Spleen (tissue), 11 donors: ENCODE data around the gene REXO1. TPM values are rescaled to one million over a fixed set of nuclear protein-coding genes. Genes with fewer than 3 reads are reported as not detected.
A peak's percentile ranks its signal among the peaks of the same experiment; 100 is the strongest.

Experiments
- DNase-seq: peaks from one replicate; pipeline ENCODE4 v3.0.0-alpha.2; 2020
- H3K27ac ChIP-seq, 8 donors: fragments of 200-600 bp; sonication (generic) in 7 of 8; 1 replicate in 4 of 8; 2 replicates in 4 of 8; pipeline versions ENCODE4 v1.5.0 to v1.8.0; 2016 to 2021; ENCODE audit warnings: inconsistent platforms in 4 of 8, mild to moderate bottlenecking in 4 of 8, moderate library complexity in 1 of 8
- H3K27me3 ChIP-seq, 7 donors: fragments of 200-600 bp; sonication (generic) in 6 of 7; replicated peaks in 1 of 7; 1 replicate in 4 of 7; 2 replicates in 3 of 7; pipeline versions ENCODE4 v1.5.0 to v1.8.0; 2016 to 2021; ENCODE audit warnings: inconsistent platforms in 3 of 7, mild to moderate bottlenecking in 1 of 7
- H3K36me3 ChIP-seq, 6 donors: fragments of 200-600 bp; sonication (generic) in 5 of 6; 1 replicate in 4 of 6; 2 replicates in 2 of 6; pipeline versions ENCODE4 v1.5.0 to v1.8.0; 2016 to 2021; ENCODE audit warnings: inconsistent platforms in 2 of 6
- H3K4me1 ChIP-seq, 6 donors: fragments of 200-600 bp; sonication (generic) in 5 of 6; 1 replicate in 3 of 6; 2 replicates in 3 of 6; pipeline versions ENCODE4 v1.5.0 to v1.8.0; 2016 to 2021; ENCODE audit warnings: inconsistent platforms in 3 of 6
- H3K4me3 ChIP-seq, 8 donors: fragments of 200-600 bp; sonication (generic) in 7 of 8; 1 replicate in 4 of 8; 2 replicates in 4 of 8; pipeline versions ENCODE4 v1.5.0 to v1.8.0; 2016 to 2021; ENCODE audit warnings: inconsistent platforms in 4 of 8, mild to moderate bottlenecking in 4 of 8, moderate library complexity in 2 of 8
- H3K9me3 ChIP-seq, 8 donors: fragments of 200-600 bp; sonication (generic) in 7 of 8; 1 replicate in 4 of 8; 2 replicates in 4 of 8; pipeline versions ENCODE4 v1.5.0 to v1.8.0; 2016 to 2021; ENCODE audit warnings: inconsistent platforms in 4 of 8
- POLR2A ChIP-seq, 3 donors: fragments of 450-650 bp; IDR thresholded peaks; one replicate each; pipeline ENCODE4 v1.5.1; 2017; ENCODE audit warnings: antibody characterized with exemption in 3 of 3, mild to moderate bottlenecking in 1 of 3
- POLR2AphosphoS5 ChIP-seq, 3 donors: sonication (generic); formaldehyde crosslinking; IDR thresholded peaks; one replicate each; pipeline ENCODE4 v1.5.1; 2017; ENCODE audit warnings: antibody characterized with exemption in 3 of 3
- WGBS, 5 donors: extraction: QIAGEN DNeasy Blood & Tissue Kit in 3 of 5; methylation state at CpG; one replicate each; pipeline versions ENCODE4 v1.1.5 to v1.1.7; 2013 to 2018; 5-methylcytosine and 5-hydroxymethylcytosine counted together
- intact Hi-C: fragments of 100-400 bp; cut with DNase I; formaldehyde crosslinking; loops from one replicate; pipeline ENCODE4 v1.15.0; 2023; ENCODE audit warnings: low total_unique reads
- polyA plus RNA-seq, 3 donors: library from polyadenylated mRNA; stranded (reverse); fragments of 200-250 nt; gene quantifications; one replicate each; pipeline ENCODE4 v1.2.1, GENCODE V29; 2013
- total RNA-seq, 7 donors: library from RNA; depleted of rRNA in 3 of 7; stranded (reverse); fragments of >200 nt in 3 of 7; fragmentation: NEBNext Ultra II Directional in 4 of 7; extraction: Animal tissue kit (Norgen Biotek cat#: 25700) in 4 of 7; gene quantifications; one replicate each; pipeline versions ENCODE4 v1.1.0 to v1.2.1, GENCODE V29; 2016 to 2021
- TF ChIP-seq, protein P1 (sequence below), 11 experiments: fragments of 200-600 bp in 7 of 11; fragments of 450-650 bp in 4 of 11; sonication (generic) in 4 of 11; IDR thresholded peaks in 8 of 11; conservative IDR thresholded peaks in 3 of 11; 1 replicate in 7 of 11; 2 replicates in 4 of 11; pipeline versions ENCODE4 v1.4.0 to v1.8.0; 2016 to 2021; ENCODE audit warnings: antibody characterized with exemption in 11 of 11, inconsistent platforms in 4 of 11, mild to moderate bottlenecking in 1 of 11
- donor health status: healthy with polysubstance abuse.
- donor health status: DM: no; HTN: no; CAD: no; lungs with moderate emphysema.
- donor health status: DM: no; HTN: no; CAD: no.
- donor health status: Bipolar disorder and iron deficiency.
- donor health status: healthy.
- donor health status: DM: no; HTN: no; CAD: no.
- donor health status: DM: yes; HTN: yes; CAD: no.

Gene REXO1
- total and polyA plus RNA-seq, 10 donors: 13.4 to 88.1 (median 50.6) TPM

- TF ChIP-seq, protein P1, sequence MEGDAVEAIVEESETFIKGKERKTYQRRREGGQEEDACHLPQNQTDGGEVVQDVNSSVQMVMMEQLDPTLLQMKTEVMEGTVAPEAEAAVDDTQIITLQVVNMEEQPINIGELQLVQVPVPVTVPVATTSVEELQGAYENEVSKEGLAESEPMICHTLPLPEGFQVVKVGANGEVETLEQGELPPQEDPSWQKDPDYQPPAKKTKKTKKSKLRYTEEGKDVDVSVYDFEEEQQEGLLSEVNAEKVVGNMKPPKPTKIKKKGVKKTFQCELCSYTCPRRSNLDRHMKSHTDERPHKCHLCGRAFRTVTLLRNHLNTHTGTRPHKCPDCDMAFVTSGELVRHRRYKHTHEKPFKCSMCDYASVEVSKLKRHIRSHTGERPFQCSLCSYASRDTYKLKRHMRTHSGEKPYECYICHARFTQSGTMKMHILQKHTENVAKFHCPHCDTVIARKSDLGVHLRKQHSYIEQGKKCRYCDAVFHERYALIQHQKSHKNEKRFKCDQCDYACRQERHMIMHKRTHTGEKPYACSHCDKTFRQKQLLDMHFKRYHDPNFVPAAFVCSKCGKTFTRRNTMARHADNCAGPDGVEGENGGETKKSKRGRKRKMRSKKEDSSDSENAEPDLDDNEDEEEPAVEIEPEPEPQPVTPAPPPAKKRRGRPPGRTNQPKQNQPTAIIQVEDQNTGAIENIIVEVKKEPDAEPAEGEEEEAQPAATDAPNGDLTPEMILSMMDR (IDR thresholded peaks at IDR 0.05 in 8 of 11, conservative IDR thresholded peaks at IDR 0.05 in 3 of 11): no peak
- no peak for TF ChIP-seq POLR2A (IDR thresholded peaks at IDR 0.05)
- TF ChIP-seq POLR2AphosphoS5 (IDR thresholded peaks at IDR 0.05): no peak
- no peak overlapping the region for H3K27ac ChIP-seq
- 91 to 95% (median 93%) methylated on average over 9 to 11 of the region's 11 CpGs for WGBS, 5 donors
Measured at GRCh38 chr19:1830978-1831377, 17.3 kb downstream of the REXO1 start.

GRCh38 chr19:1830568-1830967, 17.7 kb downstream of the REXO1 start:
- H3K27ac ChIP-seq: no peak overlapping the region
- no peaks in the 10 kb centered on the region for H3K9me3 ChIP-seq
- intact Hi-C loops: no loop called here
- no peak for DNase-seq
- H3K27me3 ChIP-seq: no peaks in the 10 kb centered on the region
- peaks cover 13 to 97% (median 55%) of the 10 kb centered on the region in 6 donors for H3K4me1 ChIP-seq
- WGBS, 5 donors: 83 to 93% (median 88%) methylated on average over 14 to 15 of the region's 15 CpGs
- H3K4me3 ChIP-seq: no peak overlapping the region
- peaks cover 0 to 93% (median 33%) of the 10 kb centered on the region in 6 donors for H3K36me3 ChIP-seq
- TF ChIP-seq POLR2AphosphoS5 (IDR thresholded peaks at IDR 0.05): no peak
- TF ChIP-seq, protein P1 (IDR thresholded peaks at IDR 0.05 in 8 of 11, conservative IDR thresholded peaks at IDR 0.05 in 3 of 11): no peak
- no peak for TF ChIP-seq POLR2A (IDR thresholded peaks at IDR 0.05)

More at GRCh38 chr19:1830978-1831377, 17.3 kb downstream of the REXO1 start:
- intact Hi-C loops: no loop called here
- no peak overlapping the region for H3K4me3 ChIP-seq
- H3K9me3 ChIP-seq: no peaks in the 10 kb centered on the region
- H3K36me3 ChIP-seq: peaks cover 0 to 92% (median 32%) of the 10 kb centered on the region in 6 donors
- H3K27me3 ChIP-seq: no peaks in the 10 kb centered on the region
- DNase-seq: no peak
- peaks cover 15 to 97% (median 57%) of the 10 kb centered on the region in 6 donors for H3K4me1 ChIP-seq

DNA sequence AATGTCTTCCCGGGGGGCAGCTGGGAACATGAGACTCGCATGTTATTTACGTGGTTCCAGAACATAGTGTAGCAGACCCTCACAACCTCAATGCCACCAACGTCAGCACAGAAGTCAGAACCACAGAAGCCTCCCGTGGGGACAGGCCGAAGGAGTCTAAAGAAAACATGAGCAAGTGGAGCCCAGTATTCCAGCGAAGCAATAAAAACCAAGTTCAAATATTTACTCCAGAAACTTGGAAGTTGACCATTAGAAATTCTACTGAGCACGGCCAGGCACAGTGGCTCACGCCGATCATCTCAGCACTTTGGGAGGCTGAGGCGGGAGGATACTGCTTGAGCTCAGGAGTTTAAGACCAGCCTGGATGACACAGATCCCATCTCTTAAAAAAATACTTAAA, 18.3 kb downstream of the REXO1 start:
- intact Hi-C loops: no loop called here
- H3K9me3 ChIP-seq: no peaks in the 10 kb centered on the region
- H3K27ac ChIP-seq: no peak overlapping the region
- H3K4me1 ChIP-seq: peaks cover 7 to 97% (median 52%) of the 10 kb centered on the region in 6 donors
- TF ChIP-seq POLR2A (IDR thresholded peaks at IDR 0.05): no peak
- no peak for TF ChIP-seq POLR2AphosphoS5 (IDR thresholded peaks at IDR 0.05)
- TF ChIP-seq, protein P1 (IDR thresholded peaks at IDR 0.05 in 8 of 11, conservative IDR thresholded peaks at IDR 0.05 in 3 of 11): no peak
- no peak overlapping the region for H3K4me3 ChIP-seq
- no peak for DNase-seq
- H3K27me3 ChIP-seq: no peaks in the 10 kb centered on the region
- peaks cover 0 to 96% (median 37%) of the 10 kb centered on the region in 6 donors for H3K36me3 ChIP-seq
- WGBS, 5 donors: 93 to 95% (median 95%) methylated on average over 11 of the region's 11 CpGs

DNA sequence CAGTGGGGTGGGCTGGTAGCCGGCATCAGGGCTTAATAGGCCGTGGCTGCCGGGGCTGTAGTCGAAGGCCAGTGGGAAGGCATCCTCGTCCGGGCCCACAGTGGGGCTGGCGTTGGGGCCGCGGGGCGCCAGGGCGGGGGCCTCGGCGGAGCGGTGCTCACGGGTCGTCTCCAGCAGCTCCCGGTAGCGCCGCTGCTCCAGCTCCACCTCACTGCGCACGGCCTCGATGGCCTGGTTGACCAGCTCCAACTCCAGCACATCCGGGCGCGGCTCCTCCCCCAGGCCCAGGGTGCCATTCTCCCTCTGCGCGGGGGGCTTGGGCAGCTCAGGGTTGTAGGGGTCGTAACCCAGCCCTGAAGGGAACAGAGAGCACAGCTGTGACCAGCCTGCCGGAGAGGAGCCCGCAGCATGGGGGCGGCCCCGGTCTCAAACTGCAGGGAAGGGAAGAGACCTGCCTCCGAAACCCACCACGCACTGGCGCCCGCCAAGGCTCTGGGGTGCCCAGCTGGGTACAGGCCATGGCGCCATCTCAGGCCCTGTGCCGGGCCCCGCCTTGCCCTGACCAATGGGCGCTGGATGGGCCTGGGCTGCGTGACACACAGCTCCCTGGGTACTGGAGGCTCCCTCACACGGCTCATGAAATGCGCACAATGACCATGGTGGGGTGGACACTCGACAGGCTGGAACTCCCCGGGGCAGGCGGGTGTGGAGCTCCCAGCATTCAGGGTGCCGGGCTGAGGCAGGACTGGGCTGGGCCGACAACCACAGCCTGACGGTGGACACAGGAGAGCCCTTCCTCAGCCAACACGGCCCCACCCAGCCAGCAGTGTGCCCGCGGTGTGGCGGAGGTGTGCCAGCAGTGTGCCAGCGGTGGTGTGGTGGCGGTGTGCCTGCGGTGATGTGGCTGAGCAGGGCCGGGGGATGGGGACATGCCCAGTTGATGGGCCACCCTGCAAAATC, 19.7 kb downstream of the REXO1 start:
- no peaks in the 10 kb centered on the region for H3K27me3 ChIP-seq
- TF ChIP-seq POLR2A (IDR thresholded peaks at IDR 0.05): no peak
- TF ChIP-seq POLR2AphosphoS5 (IDR thresholded peaks at IDR 0.05): peak; percentile 8 to 54 (median 47)
- peak overlapping the region in 5 of 8 donors; percentile 20 to 67 (median 37) for H3K4me3 ChIP-seq
- peaks cover under 1 to 96% (median 49%) of the 10 kb centered on the region in 6 donors for H3K36me3 ChIP-seq
- no peaks in the 10 kb centered on the region for H3K9me3 ChIP-seq
- H3K4me1 ChIP-seq: peaks cover 0 to 97% (median 45%) of the 10 kb centered on the region in 6 donors
- H3K27ac ChIP-seq: peak overlapping the region in 7 of 8 donors; percentile 61 to 89 (median 84)
- intact Hi-C loops: no loop called here
- 71 to 90% (median 89%) methylated on average over 27 to 57 of the region's 57 CpGs for WGBS, 5 donors
- no peak for DNase-seq
